Measurements from ENCODE around the gene LRRC4C. TPM values are rescaled to one million over a fixed set of nuclear protein-coding genes. Genes with fewer than 3 reads are reported as not detected.

The LRRC4C gene
- total RNA-seq, 2 experiments from 2014 or later, result not detected

DNA sequence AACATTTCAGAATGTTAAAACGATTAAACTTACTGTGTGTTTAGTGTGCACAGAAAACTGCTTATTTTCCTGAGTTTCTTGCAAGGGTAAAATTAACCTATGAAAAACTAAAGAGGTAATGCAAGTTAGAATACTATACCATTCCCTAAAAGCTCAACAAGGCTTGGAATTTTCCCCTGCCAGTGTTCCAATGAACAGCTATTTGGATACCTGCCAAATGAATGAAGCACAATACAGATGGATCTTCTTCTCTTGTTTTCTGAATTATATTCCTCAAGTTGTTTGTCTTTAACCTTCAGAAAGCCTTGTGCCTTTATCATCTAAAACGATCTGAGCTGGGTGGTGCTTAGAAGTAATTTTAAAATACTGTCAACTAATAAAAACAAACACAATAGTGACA lies 204.5 kb downstream of the LRRC4C start:
- ChIA-PET POLR2A (no interaction called here), CTCF (no interaction called here)
- Histone ChIP-seq H3K4me3 (ENCODE audit: low read length) (no peak overlapping the region), H3K9me3 (ENCODE audit: control insufficient read depth in 1 of 2, insufficient read depth in 1 of 2, low read length in 2 of 2) (no peaks in the 10 kb centered on the region), H3K36me3 (ENCODE audit: insufficient read depth, low read length) (no peaks in the 10 kb centered on the region), H3K27ac (ENCODE audit: low read depth in 1 of 2, low read length in 2 of 2) (no peak overlapping the region), H3K4me1 (ENCODE audit: insufficient read depth, low read length) (no peaks in the 10 kb centered on the region), H3K27me3 (ENCODE audit: control insufficient read depth in 1 of 2, insufficient read depth in 2 of 2, low read length in 2 of 2) (no peaks in the 10 kb centered on the region)
- no peak for DNase-seq
- no peak for TF ChIP-seq CTCF (IDR thresholded peaks at IDR 0.05)
- no peaks in the 10 kb centered on the region for H3K4me1 Mint-ChIP-seq (ENCODE audit: low read depth)
- H3K36me3 Mint-ChIP-seq (ENCODE audit: low read depth), result no peaks in the 10 kb centered on the region
- intact Hi-C loops (cut with DNase I, micrococcal nuclease), result no loop called here
- no peak for ATAC-seq (ENCODE audit: poor library complexity)
- H3K9me3 Mint-ChIP-seq, result peaks cover 9% of the 10 kb centered on the region
- H3K4me3 Mint-ChIP-seq, result no peak overlapping the region
- no peaks in the 10 kb centered on the region for H3K27me3 Mint-ChIP-seq
- no peak overlapping the region for H3K27ac Mint-ChIP-seq

- H3K4me3 ChIP-seq (ENCODE audit: low read length), result no peak overlapping the region
- H3K27me3 Mint-ChIP-seq, result no peaks in the 10 kb centered on the region
- no peaks in the 10 kb centered on the region for H3K27me3 ChIP-seq (ENCODE audit: control insufficient read depth in 1 of 2, insufficient read depth in 2 of 2, low read length in 2 of 2)
- no peak overlapping the region for H3K27ac ChIP-seq (ENCODE audit: low read depth in 1 of 2, low read length in 2 of 2)
- H3K36me3 Mint-ChIP-seq (ENCODE audit: low read depth), result no peaks in the 10 kb centered on the region
- intact Hi-C loops (cut with DNase I, micrococcal nuclease), result no loop called here
- ChIA-PET POLR2A (no interaction called here), CTCF (no interaction called here)
- no peaks in the 10 kb centered on the region for H3K36me3 ChIP-seq (ENCODE audit: insufficient read depth, low read length)
- ATAC-seq (ENCODE audit: poor library complexity), result no peak
- no peak for TF ChIP-seq CTCF (IDR thresholded peaks at IDR 0.05)
- peaks cover 22% of the 10 kb centered on the region for H3K9me3 Mint-ChIP-seq
- no peaks in the 10 kb centered on the region for H3K4me1 ChIP-seq (ENCODE audit: insufficient read depth, low read length)
- no peak overlapping the region for H3K4me3 Mint-ChIP-seq
- peaks cover 0 to 14% of the 10 kb centered on the region in 2 experiments for H3K9me3 ChIP-seq (ENCODE audit: control insufficient read depth in 1 of 2, insufficient read depth in 1 of 2, low read length in 2 of 2)
- H3K27ac Mint-ChIP-seq, result no peak overlapping the region
- no peaks in the 10 kb centered on the region for H3K4me1 Mint-ChIP-seq (ENCODE audit: low read depth)
- no peak for DNase-seq
Observed at GRCh38 chr11:41250408-41250935, 209.0 kb downstream of the LRRC4C start.

DNA sequence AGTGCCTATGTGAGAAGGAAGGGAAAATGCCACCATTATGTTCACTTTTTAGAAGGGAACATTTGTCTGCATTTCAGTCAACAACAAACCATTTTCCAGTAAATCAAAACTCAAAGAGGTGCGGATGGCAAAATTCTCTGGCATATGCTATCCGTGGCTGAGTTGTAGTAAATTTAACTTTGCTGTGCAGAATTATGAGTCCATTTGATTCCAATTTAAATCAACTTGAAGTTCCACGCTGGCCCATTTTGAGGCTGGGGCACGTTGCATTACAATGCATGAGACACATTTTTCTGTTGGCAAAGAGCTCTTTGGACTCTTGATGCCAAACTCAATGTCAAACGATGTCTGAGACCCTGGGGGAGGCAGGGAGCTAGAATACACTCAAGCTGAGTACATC lies 211.8 kb downstream of the LRRC4C start:
- H3K4me1 Mint-ChIP-seq (ENCODE audit: low read depth), result no peaks in the 10 kb centered on the region
- DNase-seq (no peak), ATAC-seq (ENCODE audit: poor library complexity) (no peak)
- no peak overlapping the region for H3K27ac Mint-ChIP-seq
- Histone ChIP-seq H3K9me3 (ENCODE audit: control insufficient read depth in 1 of 2, insufficient read depth in 1 of 2, low read length in 2 of 2) (peaks cover 0 to 20% of the 10 kb centered on the region in 2 experiments), H3K27me3 (ENCODE audit: control insufficient read depth in 1 of 2, insufficient read depth in 2 of 2, low read length in 2 of 2) (no peaks in the 10 kb centered on the region), H3K4me1 (ENCODE audit: insufficient read depth, low read length) (no peaks in the 10 kb centered on the region), H3K36me3 (ENCODE audit: insufficient read depth, low read length) (no peaks in the 10 kb centered on the region), H3K4me3 (ENCODE audit: low read length) (no peak overlapping the region), H3K27ac (ENCODE audit: low read depth in 1 of 2, low read length in 2 of 2) (no peak overlapping the region)
- peaks cover 22% of the 10 kb centered on the region for H3K9me3 Mint-ChIP-seq
- TF ChIP-seq CTCF (IDR thresholded peaks at IDR 0.05), result no peak
- H3K27me3 Mint-ChIP-seq, result no peaks in the 10 kb centered on the region
- intact Hi-C loops (cut with DNase I, micrococcal nuclease), result no loop called here
- POLR2A ChIA-PET, result no interaction called here
- H3K4me3 Mint-ChIP-seq, result no peak overlapping the region
- H3K36me3 Mint-ChIP-seq (ENCODE audit: low read depth), result no peaks in the 10 kb centered on the region
- CTCF ChIA-PET, result no interaction called here

Data from CD4-positive, alpha-beta T cell (primary cell).